ENCODE results near the gene MYLK.

Gene MYLK

GRCh38 chr3:123700791-123701722 is 183.1 kb downstream of the MYLK start:
- no peak for DNase-seq (ENCODE audit: low read depth in 2 of 2)

DNA sequence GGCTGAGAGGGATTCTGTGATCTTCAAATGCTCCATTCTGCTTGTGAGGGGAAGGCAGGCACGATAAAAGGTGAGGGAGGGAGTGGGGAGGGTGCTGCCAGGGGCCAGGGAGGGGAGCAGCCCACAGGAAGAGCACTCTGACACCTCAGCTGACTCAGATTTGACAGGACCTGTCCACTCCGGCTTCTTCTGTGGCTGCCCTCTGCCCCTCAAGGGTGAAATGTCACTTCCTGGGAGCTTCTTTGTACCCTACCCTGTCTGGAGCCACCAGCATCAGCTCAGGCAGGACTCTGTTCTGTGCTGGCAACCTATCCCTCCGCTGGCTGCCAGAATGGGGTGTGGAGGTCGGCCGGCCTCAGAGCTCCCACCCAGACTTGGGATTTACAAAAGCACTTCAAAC is 185.3 kb downstream of the MYLK start:
- DNase-seq (ENCODE audit: low read depth in 2 of 2) = no peak

DNA sequence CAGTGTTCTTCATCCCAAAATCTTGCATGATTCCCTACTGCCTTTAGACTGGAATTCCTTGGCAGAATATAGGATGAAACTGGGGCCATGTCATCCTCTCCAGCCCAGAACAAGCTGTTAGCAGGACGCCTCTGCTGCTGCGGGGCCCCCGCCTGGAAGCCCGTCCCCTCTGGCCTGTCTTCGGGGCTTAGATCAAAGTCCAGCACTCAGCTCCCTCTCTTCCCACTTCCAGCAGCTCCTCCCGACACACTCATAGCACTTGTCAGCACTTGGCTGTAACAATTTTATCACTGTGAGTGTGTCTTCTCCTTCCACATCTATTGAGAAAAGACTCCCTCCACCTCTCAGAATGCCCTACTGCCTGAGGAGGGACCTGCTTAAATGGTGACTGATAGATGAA is 187.3 kb downstream of the MYLK start:
- DNase-seq (ENCODE audit: low read depth in 2 of 2) = no peak

DNA sequence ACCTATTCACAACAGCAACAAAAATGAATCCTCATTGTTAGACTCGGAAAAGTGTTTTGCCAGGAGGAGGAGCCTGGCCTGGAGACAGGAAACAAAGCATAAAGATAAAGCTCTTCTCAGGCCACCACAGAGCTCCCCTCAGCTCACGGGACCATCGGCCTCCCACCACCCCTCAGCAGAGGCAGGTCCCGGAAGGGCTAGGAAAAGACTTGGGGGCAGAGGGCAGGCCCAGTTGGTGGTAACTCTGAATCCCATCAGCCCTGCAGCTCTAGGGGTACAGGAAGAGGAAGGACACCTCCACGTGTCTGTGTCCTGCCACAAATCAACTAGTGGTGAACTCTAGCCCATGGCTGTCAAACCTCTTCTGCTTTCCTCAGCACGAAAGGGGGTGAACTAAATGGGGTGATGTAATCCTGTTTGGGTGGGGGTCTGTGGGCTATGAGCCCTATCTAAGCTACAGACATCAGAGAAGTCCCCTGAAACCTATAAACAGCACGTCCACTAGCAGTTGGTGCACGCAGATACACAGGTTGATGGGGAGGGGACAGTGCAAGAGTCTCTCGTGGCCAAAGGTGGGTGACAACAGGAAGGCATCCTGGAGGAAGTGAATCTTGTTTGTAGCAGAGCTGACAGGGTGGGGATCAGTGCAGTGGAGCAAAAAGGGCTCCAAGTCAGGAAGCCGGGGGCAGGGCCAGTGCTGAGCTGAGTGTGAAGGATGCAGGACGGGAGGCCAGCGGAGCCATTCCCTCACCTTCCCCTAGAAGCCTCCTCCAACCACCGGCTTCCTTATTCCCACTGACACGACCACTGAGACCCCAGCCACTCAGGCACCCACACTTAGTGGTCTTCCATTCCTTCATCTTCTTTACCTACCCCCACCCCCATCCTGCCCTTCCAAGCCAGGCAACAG is 188.1 kb downstream of the MYLK start:
- no peak for DNase-seq (ENCODE audit: low read depth in 2 of 2)

- no peak for DNase-seq (ENCODE audit: low read depth in 2 of 2)
Observed at GRCh38 chr3:123695152-123695551, 189.0 kb downstream of the MYLK start.

GRCh38 chr3:123694366-123695087 is 189.6 kb downstream of the MYLK start:
- DNase-seq (ENCODE audit: low read depth in 2 of 2) = no peak

GRCh38 chr3:123693584-123694190 is 190.4 kb downstream of the MYLK start:
- DNase-seq (ENCODE audit: low read depth in 2 of 2) = no peak

DNA sequence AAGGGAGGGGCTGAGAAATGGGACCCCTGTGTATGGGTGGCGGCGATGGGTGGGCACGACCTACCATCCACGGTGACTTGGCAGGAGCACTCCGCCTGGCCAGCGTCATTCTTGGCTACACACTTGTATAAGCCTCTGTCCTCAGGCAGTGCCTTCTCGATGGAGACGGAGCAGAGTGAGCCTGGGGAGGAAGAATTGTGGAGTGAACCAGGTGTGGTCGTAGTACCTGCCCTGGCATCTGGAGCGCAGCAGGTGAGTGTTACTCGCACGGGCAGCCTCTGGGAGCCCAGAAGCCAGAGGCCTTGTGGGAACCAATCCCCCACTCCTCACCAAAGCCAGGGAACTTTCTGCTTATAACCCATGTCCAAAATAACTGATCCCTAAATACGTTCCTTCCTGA is 191.5 kb downstream of the MYLK start:
- no peak for DNase-seq (ENCODE audit: low read depth in 2 of 2)

GRCh38 chr3:123692041-123692440 is 192.1 kb downstream of the MYLK start:
- DNase-seq (ENCODE audit: low read depth in 2 of 2) = no peak

GRCh38 chr3:123689831-123690230 is 194.3 kb downstream of the MYLK start:
- no peak for DNase-seq (ENCODE audit: low read depth in 2 of 2)

- DNase-seq (ENCODE audit: low read depth in 2 of 2) = no peak
Observed at GRCh38 chr3:123688241-123688747, 195.8 kb downstream of the MYLK start.

GRCh38 chr3:123687286-123687685 is 196.8 kb downstream of the MYLK start:
- no peak for DNase-seq (ENCODE audit: low read depth in 2 of 2)

DNA sequence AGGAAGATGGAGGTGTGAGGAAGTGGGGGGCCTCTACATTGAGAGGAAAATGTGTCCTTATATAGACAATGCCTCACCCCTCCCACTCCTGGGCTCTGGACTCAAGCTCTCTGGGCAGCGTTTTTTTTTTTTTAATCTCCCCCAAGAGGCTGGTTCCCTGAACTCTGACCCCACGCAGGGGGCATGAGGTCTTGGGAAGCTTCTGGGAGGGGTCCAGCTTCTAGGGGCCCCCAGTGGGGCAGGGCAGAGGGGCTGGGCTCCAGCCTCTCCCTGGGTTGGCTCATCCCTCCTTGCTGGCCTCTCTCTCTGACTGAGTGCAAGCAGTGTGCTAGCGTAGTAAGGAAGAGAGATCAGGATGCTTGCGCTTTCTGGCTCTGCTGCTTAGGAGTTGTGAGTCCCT is 197.9 kb downstream of the MYLK start:
- DNase-seq (ENCODE audit: low read depth in 2 of 2) = no peak

DNA sequence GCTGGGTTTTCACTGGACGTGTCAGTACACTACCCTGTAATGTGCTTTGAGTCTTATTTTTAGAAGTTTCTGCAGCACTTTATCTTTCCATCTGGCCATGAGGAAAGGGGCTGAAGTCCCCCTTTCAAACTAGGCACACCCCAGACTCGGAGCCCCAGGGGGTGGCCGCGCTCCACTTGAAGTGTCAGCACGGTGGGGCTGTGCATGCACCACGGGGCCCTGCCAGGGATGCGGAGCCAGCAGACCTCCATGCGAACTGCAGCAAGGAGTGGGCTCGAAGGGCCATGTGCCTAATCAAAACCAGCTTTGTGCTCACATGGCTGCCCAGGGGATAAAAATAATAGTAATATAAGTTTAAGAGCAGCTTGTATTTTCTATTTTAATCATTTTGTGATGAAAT is 198.4 kb downstream of the MYLK start:
- DNase-seq (ENCODE audit: low read depth in 2 of 2) = no peak

- no peak for DNase-seq (ENCODE audit: low read depth in 2 of 2)
Observed at GRCh38 chr3:123684636-123685035, 199.5 kb downstream of the MYLK start.

- DNase-seq (ENCODE audit: low read depth in 2 of 2) = no peak
Observed at GRCh38 chr3:123684209-123684608, 199.9 kb downstream of the MYLK start.

- no peak for DNase-seq (ENCODE audit: low read depth in 2 of 2)
Observed at GRCh38 chr3:123683505-123684154, 200.5 kb downstream of the MYLK start.

DNA sequence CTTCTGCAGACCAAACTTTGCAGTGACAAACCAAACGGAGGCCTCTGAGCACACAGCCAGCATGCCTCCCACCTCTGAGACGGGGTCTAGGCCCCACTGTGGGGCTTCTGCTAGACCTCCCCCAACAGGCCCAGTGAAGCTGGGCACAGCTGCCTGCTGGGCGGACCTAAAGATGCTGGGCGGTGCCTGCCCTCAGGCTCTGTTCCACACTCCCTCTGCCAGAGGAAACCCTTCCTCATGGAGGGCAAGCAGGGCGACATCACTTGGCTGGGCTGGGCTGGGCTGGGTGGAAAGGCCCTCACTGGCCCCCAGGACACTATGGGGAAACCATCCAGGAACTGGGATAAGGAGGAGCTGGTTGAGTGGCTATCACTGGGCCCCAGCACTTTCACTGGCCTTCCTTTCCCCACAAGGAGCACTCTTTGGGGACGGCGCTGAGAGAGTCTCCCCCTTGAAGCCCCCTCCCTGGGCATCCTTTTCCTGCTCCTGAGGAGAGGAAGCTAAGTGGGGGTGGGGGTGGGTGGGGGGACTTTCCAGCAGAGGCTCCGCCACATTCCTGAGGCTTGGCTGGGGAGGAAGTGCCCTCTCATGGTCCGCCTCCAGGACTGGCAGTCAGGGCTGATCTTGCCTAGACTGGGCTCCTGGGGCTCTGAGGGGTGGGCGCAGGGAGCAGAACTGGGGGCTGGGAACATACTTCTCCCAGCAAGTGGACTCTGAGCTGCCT is 201.2 kb downstream of the MYLK start:
- no peak for DNase-seq (ENCODE audit: low read depth in 2 of 2)

DNA sequence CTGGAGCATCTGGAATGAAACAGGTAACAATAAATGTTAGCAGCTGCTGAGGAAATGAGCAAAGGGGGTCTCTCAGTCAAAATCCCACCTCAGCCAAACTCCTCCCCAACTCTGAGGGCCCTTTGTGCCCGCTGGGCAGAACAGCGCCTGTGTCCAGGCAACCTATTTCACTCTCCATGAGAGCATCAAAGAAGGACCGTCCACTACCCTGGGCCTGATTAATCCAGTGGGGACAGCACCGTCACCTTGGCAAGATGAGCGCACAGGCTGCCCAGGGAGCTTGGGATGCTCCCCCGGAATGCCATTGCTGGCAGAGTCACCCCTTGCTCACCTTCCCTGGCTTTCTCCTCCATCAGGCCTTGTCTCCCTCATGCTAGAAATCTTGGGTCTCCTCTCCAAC is 201.8 kb downstream of the MYLK start:
- no peak for DNase-seq (ENCODE audit: low read depth in 2 of 2)

GRCh38 chr3:123679712-123680386 is 204.3 kb downstream of the MYLK start:
- no peak for DNase-seq (ENCODE audit: low read depth in 2 of 2)
